HG02610 (cell line): Measurements from ENCODE around the gene SF3A1.
A peak's percentile ranks its signal among the peaks of the same experiment; 100 is the strongest.
"Not testable (repeated sequence)": the region's sequence is repeated elsewhere in the genome, so short reads cannot be mapped to it uniquely, and the experiment has no call there.

Source experiments
- ATAC-seq: cut with Tn5 transposase; IDR thresholded peaks from one replicate; pipeline ENCODE4 v1.9.1; 2021; ENCODE audit warnings: mild to moderate bottlenecking, moderate library complexity; ENCODE audit not compliant: unreplicated experiment

SF3A1 gene

GRCh38 chr22:30348809-30349208 is 7.9 kb downstream of the SF3A1 start:
- ATAC-seq, result no peak

DNA sequence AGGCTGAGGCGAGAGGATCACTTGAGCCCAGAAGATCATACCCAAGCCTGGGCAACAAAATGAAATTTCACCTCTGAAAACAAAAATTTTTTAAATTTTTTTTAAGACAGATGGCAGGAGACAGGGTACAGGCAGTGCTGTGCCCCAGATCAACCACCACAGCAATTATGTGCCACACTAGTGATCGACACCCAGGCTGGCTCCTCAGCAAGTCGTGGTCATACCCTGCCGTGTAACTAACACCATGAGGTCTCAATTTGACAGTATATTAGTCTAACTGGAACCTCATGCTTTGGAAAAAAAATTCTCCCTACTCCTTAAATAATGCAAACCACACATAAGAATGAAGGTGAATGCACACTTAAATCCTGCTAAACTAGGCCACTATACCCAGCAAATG is 8.3 kb downstream of the SF3A1 start:
- no peak for ATAC-seq

DNA sequence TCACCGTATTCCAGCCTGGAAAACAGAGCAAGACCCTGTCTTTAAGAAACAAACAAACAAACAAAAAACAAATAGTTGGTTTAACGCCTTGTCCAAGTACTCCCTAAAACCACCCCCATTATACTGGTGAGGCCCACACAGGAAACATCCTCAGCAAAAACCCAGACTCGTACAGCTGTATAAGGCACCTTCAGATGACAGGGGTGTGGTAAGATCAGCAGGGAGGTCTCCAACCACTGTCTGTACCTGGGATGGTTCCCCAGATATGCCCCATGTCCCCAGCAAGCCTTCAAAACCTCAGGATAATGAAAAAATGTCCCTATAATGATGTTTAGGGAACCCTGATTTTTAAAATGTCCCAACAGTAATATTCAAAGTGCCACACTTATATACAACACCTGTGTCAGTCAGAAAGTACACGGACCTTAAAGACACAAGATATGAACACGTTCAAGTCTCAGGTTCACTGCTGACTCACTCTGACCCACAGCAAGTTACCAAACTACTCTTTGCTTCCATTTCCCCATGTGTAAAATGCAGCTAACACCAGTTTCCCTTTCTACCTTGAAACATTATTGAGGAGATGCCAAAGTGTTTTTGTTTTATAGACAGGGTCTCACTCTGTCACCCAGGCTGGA is 9.3 kb downstream of the SF3A1 start:
- ATAC-seq, result no peak

DNA sequence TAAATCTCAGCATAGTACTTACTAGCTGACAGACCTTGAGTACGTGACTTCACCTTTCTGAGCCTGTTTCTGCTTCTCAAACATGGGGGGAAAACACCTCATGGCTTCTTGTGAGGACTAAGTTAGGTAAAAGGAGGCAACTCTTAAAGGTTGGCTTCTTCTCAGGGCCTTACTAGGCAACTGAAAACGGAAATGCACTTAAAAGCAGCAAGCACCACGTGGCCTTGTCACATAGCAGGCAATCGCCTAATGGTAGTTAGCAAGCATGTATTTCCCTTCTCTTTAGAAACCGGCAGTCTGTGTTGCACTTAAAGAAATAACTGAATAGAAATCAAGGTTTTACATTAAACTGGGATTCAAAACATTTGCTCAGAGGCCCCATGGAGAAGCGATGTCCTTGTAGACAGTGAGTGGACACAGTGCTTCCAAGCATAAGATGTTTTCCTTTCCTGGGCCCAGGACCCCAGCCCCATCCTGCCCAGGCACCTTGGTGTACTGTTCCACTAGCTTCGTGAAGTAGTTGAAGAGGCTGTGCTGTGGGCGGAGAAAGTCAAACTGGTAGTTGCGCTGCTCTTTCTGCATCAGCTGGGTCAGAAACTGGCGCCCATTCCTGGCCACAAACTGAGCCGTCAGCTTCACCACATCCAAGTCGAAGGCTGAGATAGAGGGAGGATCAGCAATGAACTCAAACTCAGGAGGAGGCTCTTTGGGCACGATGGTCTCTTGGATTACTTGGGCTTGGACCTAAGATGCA is 12.1 kb downstream of the SF3A1 start:
- ATAC-seq, result no peak

GRCh38 chr22:30340911-30341685 is 15.6 kb downstream of the SF3A1 start:
- no peak for ATAC-seq

- ATAC-seq, result no peak
Observed at GRCh38 chr22:30338802-30339201, 17.9 kb downstream of the SF3A1 start.

- not testable (repeated sequence) for ATAC-seq
Observed at GRCh38 chr22:30338341-30338740, 18.4 kb downstream of the SF3A1 start.

- ATAC-seq, result no peak
Observed at GRCh38 chr22:30337461-30337778, 19.3 kb downstream of the SF3A1 start.

DNA sequence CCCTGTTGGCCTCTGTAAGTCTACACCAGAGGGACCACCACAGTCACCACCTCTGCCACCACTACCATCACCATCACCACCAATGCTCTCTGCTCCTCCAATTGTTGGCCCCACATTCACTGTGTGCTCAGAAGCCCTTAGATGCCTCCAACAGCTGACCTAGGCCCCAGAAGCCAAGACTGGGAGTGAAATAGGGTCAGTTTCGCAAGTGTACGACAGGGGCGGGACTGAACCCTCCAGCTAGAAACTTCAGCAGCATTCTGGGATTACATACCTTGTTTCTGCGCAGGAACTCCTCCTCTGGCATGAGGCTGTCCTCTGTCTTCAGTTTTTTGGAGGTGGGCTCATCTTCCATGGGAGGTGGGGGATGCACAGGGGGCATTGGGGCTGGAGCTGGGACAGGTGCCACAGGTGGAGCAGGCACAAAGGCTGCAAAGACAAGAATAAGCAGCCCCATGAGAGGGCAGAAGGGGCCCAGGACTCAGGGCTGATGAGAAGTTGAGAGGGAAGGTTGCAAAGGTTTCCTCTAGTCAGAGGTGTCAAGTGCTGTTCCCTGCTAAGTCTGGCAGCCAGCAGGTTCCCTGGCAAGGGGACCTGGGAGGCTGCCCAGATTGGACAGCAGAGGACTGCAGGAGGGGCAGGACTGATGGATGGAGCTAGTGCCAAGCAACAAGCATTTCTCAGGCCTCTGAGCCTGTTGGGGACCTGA is 19.8 kb downstream of the SF3A1 start:
- no peak for ATAC-seq

DNA sequence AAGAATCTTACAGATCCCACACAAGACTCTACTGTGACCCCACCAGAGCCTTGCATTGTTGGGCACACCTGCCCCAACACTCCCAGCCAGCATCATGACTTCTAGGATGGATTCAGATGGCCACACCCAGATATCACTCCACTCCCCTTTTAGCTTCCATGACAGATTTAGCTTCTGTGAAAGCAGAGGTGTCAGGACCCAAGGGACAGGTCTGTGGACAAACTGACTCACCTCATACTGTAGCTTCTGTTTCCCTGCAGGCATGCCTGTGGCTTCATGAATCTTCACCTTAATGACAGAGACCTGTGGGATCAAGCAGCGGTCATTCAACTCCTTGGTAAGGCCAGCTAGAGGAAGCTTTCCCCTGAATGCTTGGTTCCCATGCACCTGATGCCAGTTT is 21.5 kb downstream of the SF3A1 start:
- no peak for ATAC-seq

GRCh38 chr22:30334646-30335045 is 22.0 kb downstream of the SF3A1 start:
- no peak for ATAC-seq

DNA sequence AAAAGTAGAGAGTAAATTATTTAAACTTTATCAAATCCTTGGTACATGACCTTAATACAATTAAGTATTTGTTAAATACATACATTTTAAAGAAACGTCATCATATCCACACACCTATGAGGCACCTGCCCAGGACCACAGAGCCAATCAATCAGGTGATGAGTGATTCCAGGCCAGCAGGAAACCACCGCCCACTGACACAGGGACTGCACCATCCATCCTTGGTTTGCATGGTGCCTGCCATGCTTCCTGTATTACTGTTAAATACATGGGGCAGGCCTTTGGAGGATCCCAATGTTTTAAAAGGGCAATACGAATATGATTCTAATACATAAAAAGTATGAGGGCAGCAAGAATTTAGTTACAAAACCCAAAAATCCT is 23.0 kb downstream of the SF3A1 start:
- ATAC-seq, result no peak

- ATAC-seq, result no peak
Observed at GRCh38 chr22:30332994-30333706, 23.5 kb downstream of the SF3A1 start.

GRCh38 chr22:30332551-30332950 is 24.1 kb downstream of the SF3A1 start:
- ATAC-seq, result no peak

GRCh38 chr22:30328466-30329049 is 28.1 kb downstream of the SF3A1 start:
- no peak for ATAC-seq

- ATAC-seq, result no peak
Observed at GRCh38 chr22:30327864-30328345, 28.8 kb downstream of the SF3A1 start.

DNA sequence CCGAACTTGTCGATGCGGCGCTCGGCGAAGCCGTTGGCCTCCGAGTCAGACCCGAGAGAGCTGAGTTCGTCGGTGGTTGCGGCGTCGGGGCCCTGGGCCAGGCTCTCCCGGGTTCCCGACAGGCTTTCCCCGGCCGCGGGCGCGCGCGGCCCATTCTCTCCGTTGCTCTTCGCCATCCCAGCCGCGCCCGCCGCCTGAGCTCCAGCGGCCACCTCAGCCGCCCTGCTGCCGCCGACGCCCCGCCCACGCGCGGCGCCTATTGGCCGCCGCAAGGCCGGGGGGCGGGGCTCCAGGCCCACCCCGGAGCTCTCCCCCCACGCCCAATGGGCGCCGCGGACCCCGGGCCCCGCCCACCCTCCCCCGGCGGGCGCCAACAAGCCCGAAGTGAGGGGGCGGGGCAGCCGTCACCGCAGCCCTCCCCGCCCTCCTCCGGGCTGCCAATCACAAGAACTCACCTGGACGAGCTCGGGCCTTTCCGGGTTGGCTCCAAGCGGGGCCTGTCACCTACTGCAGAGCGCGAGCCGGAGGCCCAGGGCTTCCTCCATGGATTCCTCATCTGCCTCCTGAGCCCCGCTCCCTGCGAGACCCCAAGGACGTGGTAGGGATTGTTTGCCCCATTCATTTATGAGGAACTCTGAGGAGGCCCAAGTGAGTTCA is 29.9 kb downstream of the SF3A1 start, which contains the start of gene TBC1D10A:
Gene TBC1D10A, minus strand, starts transcription at position 236 of the 657 bp plus-strand sequence. Its CDS starts 60 bp downstream, at position 176.
- peak; percentile 83 for ATAC-seq

GRCh38 chr22:30326255-30326705 is 30.4 kb downstream of the SF3A1 start:
- peak; percentile 21 for ATAC-seq

- no peak for ATAC-seq
Observed at GRCh38 chr22:30325724-30326254, 30.9 kb downstream of the SF3A1 start.
